ENCODE data around the gene STRIP2. TPM values are rescaled to one million over a fixed set of nuclear protein-coding genes. Genes with fewer than 3 reads are reported as not detected.
A peak's percentile ranks its signal among the peaks of the same experiment; 100 is the strongest.
"Not testable (repeated sequence)": the region's sequence is repeated elsewhere in the genome, so short reads cannot be mapped to it uniquely, and the experiment has no call there.

Gene STRIP2
- total and polyA plus RNA-seq, 2 of the 13 experiments (the other 11 are each of a cell fraction or from before 2014, with no cell fraction given): 3.9 to 8.2 TPM

- TF ChIP-seq ZNF710 (CRISPR knock-in tag; IDR thresholded peaks at IDR 0.05; ENCODE audit: borderline replicate concordance): no peak
These were observed 28.7 kb upstream of the STRIP2 start (continued) for GRCh38 chr7:129405527-129405926.

GRCh38 chr7:129410238-129410637 lies 24.0 kb upstream of the STRIP2 start:
- 94% methylated on average over 8 of the region's 8 CpGs for WGBS (ENCODE audit: low lambda C conversion rate)
- intact Hi-C loops (cut with micrococcal nuclease; ENCODE audit: unreplicated experiment); H3K27ac ChIP-seq (ENCODE audit: extremely low read length, insufficient read depth, low read length); H3K9me3 ChIP-seq (ENCODE audit: low read length); H3K4me2 ChIP-seq (ENCODE audit: low read depth, low read length); H3K4me1 ChIP-seq (ENCODE audit: insufficient read depth, low read length); POLR2A ChIA-PET; ATAC-seq; H3K9ac ChIP-seq (ENCODE audit: insufficient read depth, low read depth, low read length); BruUV-seq (replicated peaks); in situ Hi-C loops (cut with HindIII; ENCODE audit: extremely low pct_ligation_motif_present, low pct_unique_long_range_greater_than_20kb); H3K27me3 ChIP-seq (ENCODE audit: control insufficient read depth in 1 of 2, insufficient read depth in 2 of 2, low read length in 2 of 2); H3K79me2 ChIP-seq (ENCODE audit: insufficient read depth, low read length); H2AFZ ChIP-seq (ENCODE audit: low read length); H3K36me3 ChIP-seq (replicated peaks in 1 of 2; ENCODE audit: control insufficient read depth in 1 of 2, insufficient read depth in 2 of 2, low read length in 2 of 2); DNase-seq (ENCODE audit: low spot score); H4K20me1 ChIP-seq (ENCODE audit: insufficient read depth, low read length); CTCF ChIA-PET (ENCODE audit: low intra/inter-chr PET ratio, low total read pairs); H3K4me3 ChIP-seq (replicated peaks in 1 of 3; ENCODE audit: insufficient read depth in 1 of 3, low read depth in 2 of 3, low read length in 3 of 3): not testable (repeated sequence)
- peak; percentile 54 for FAIRE-seq

- Histone ChIP-seq H3K9ac (ENCODE audit: insufficient read depth, low read depth, low read length) (no peak overlapping the region), H3K4me1 (ENCODE audit: insufficient read depth, low read length) (no peaks in the 10 kb centered on the region), H3K36me3 (replicated peaks in 1 of 2; ENCODE audit: control insufficient read depth in 1 of 2, insufficient read depth in 2 of 2, low read length in 2 of 2) (peaks cover 3% of the 10 kb centered on the region in 2 experiments; a peak in 1 of 5 replicates), H3K9me3 (ENCODE audit: low read length) (no peaks in the 10 kb centered on the region), H3K27me3 (ENCODE audit: control insufficient read depth in 1 of 2, insufficient read depth in 2 of 2, low read length in 2 of 2) (no peaks in the 10 kb centered on the region), H3K27ac (ENCODE audit: extremely low read length, insufficient read depth, low read length) (no peak overlapping the region), H3K79me2 (ENCODE audit: insufficient read depth, low read length) (no peaks in the 10 kb centered on the region), H4K20me1 (ENCODE audit: insufficient read depth, low read length) (no peaks in the 10 kb centered on the region), H2AFZ (ENCODE audit: low read length) (no peak overlapping the region), H3K4me3 (replicated peaks in 1 of 3; ENCODE audit: insufficient read depth in 1 of 3, low read depth in 2 of 3, low read length in 3 of 3) (no peak overlapping the region), H3K4me2 (ENCODE audit: low read depth, low read length) (no peak overlapping the region)
- DNase-seq (ENCODE audit: low spot score): no peak
- in situ Hi-C loops (cut with HindIII; ENCODE audit: extremely low pct_ligation_motif_present, low pct_unique_long_range_greater_than_20kb) (no loop called here), intact Hi-C loops (cut with micrococcal nuclease; ENCODE audit: unreplicated experiment) (no loop called here)
- FAIRE-seq: no peak
- no TSS peak for BruUV-seq (replicated peaks)
- ATAC-seq: no peak
- ChIA-PET POLR2A (no interaction called here), CTCF (ENCODE audit: low intra/inter-chr PET ratio, low total read pairs) (no interaction called here)
- WGBS (ENCODE audit: low lambda C conversion rate): 80% methylated on average over 4 of the region's 4 CpGs
- TF ChIP-seq ZFP41 (CRISPR knock-in tag; IDR thresholded peaks at IDR 0.05; ENCODE audit: borderline replicate concordance): no peak
- no peak for TF ChIP-seq ZIK1 (CRISPR knock-in tag; IDR thresholded peaks at IDR 0.05; ENCODE audit: borderline replicate concordance, low read depth)
- no peak for TF ChIP-seq GATAD2A (CRISPR knock-in tag; IDR thresholded peaks at IDR 0.05)
- no peak for TF ChIP-seq WIZ (CRISPR knock-in tag; IDR thresholded peaks at IDR 0.05)
- TF ChIP-seq ZNF850 (CRISPR knock-in tag; conservative IDR thresholded peaks at IDR 0.05): no peak
- TF ChIP-seq ARID3A (IDR thresholded peaks at IDR 0.05; ENCODE audit: low read depth, low read length): no peak
- no peak for TF ChIP-seq MNT (IDR thresholded peaks at IDR 0.05)
- no peak for TF ChIP-seq HOXA5 (CRISPR knock-in tag; IDR thresholded peaks at IDR 0.05)
- no peak for TF ChIP-seq CEBPB (IDR thresholded peaks at IDR 0.05; ENCODE audit: borderline replicate concordance, low read depth, low read length)
- TF ChIP-seq RNF2 (conservative IDR thresholded peaks at IDR 0.05; ENCODE audit: low read depth): no peak
- TF ChIP-seq GABPB1 (CRISPR knock-in tag; IDR thresholded peaks at IDR 0.05): no peak
- TF ChIP-seq KDM5B (CRISPR knock-in tag; IDR thresholded peaks at IDR 0.05; ENCODE audit: borderline replicate concordance): no peak
These were observed 21.7 kb upstream of the STRIP2 start for GRCh38 chr7:129412501-129412900.
